A172 (cell line): Measurements from ENCODE around the gene MOV10. TPM values are rescaled to one million over a fixed set of nuclear protein-coding genes. Genes with fewer than 3 reads are reported as not detected.

ENCODE experiments used
- DNase-seq: peaks from one replicate; pipeline ENCODE4 v3.0.0-alpha.2; 2015; ENCODE audit warnings: low spot score
- total RNA-seq: library from RNA; depleted of rRNA; stranded (reverse); fragments of >200 nt; shearing (Covaris generic); gene quantifications from 2 replicates; pipeline ENCODE4 v1.2.3, GENCODE V29; 2014

The MOV10 gene
- total RNA-seq, 1 experiment from 2014 or later = 47.3 TPM

DNA sequence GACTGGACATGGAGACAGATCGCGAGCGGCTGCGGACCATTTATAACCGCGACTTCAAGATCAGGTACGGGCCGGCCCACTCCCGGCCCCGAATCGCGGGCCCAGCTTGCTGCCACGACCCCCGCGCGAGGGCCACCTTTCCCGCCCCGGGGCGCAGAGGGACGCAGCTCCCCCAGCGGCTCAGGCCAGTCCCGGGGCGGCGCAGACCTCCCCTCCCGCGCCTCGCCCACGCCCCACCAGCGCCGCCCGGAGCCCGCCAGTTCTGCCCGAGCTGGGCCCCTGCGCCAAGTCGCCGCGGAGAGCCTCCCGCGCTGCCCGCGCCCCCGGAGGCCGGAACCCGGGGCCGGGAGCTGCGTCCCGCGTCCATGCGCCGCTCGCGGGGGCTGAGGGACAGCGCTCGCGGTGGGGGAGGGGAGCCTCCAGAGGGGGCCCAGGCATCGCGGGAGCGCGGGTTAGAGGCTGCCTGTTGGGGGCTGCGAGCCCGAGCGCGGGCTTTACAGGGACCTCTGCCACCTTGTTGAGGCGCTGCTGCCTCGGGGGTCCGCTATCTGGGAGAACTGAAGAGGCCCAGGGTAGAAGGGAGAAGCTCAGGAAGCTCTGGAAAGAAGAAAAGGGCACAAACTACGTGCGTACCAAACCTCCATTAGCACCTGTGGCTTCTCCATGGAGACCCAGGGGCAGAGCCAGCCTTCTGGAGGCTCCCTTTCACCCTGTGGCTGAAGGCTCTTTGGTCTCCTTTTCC, 698 bp downstream of the MOV10 start:
- DNase-seq = peak; percentile 13

- DNase-seq = no peak
These were observed 1.4 kb downstream of the MOV10 start for GRCh38 chr1:112675728-112676381.

DNA sequence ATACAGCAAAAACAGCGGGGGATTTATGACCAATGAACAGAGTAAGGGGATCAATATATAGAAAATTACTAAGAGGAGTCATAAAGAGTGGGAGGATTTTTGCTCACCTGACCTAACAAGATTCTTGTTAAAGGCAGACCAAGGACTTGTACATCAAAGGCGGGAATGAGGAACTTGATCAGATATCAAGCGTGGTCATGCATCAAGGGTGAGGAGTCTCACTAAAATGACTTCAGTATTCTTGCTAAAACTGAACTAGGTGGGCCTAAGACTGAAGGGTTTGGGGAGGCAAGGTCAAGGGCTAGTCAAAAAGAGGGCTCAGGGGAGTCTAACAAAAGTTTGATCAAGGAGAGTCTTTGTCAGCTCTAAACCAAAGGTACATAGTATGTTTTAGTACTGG, 2.1 kb downstream of the MOV10 start:
- DNase-seq = no peak

- no peak for DNase-seq
These were observed 3.0 kb downstream of the MOV10 start for GRCh38 chr1:112677501-112677900.

- no peak for DNase-seq
These were observed 4.1 kb downstream of the MOV10 start for GRCh38 chr1:112678605-112679004.

DNA sequence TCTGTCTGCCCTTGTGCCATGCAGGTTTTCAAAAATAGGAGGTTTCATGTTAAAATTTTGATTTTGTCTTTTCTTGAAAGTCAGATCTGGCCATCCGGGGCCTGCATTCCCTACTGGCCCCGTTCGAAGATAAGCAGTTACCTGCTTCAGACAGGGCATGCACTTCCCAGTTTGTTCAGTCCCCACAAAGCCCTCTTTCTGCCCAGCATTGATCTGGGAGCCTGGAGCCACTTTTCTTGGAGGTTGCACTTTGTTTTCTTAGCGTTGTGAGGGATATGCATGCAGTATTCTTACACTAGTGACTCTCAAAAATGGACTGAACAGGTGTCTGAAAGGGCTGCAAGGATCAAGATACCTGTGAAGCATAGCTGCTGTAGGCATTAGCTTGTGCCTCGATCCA, 11.5 kb downstream of the MOV10 start:
- no peak for DNase-seq

DNA sequence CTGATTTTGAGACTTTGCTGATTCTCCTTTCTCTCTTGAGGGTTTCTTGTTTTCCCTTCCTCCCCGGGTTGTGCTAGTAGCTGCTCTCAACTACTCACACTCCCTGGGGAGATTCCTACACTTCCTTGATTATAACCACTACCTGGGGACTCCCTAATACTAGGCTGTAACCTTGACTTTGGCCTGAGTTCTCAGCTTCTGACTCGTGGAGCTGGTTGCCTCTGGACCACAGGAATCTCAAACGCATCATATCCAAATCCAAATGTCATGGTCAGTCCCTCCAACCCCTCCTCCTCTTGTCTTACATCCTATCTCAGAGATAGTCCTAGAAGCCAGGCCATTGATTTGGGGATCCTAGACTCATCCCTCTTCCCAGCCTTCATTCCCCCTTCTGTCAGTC, 12.0 kb downstream of the MOV10 start:
- DNase-seq = no peak

DNA sequence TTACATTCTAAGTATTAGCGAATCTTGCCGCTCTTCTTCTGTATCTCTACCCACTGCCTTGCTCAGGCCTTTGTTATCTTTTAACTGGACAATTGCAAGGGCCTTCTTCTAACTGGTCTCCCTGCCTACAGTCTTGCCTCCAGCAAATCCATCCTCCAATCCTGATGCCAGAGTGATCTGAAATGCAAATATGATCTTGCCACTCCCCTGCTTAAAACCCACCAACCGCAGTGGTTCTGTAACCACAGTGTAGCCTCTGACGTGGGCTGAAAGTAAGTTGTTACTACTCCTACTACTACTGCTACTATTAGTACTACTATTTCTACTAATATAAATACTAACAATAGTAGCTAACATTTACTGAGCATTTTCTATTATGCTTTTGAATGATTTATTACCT, 12.4 kb downstream of the MOV10 start:
- DNase-seq = no peak

DNA sequence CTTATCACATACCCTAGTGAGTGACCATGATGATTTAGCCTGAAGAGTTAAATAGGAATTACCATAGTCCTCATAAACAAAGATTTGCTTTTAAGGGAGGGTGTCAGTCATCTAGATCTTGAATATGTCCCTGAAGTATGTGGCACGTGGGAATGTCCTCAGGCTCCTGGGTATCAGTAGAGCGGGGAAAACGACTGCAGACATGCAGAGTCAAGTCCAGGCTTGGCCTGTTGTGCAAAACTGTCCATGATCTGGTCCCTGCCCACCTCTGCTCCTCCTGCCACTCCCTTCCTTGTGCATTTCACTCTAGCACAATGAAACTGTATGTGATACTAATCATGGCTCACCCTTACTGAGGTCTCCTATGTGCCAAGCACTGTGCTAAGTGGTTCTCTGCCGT, 12.9 kb downstream of the MOV10 start:
- no peak for DNase-seq

DNA sequence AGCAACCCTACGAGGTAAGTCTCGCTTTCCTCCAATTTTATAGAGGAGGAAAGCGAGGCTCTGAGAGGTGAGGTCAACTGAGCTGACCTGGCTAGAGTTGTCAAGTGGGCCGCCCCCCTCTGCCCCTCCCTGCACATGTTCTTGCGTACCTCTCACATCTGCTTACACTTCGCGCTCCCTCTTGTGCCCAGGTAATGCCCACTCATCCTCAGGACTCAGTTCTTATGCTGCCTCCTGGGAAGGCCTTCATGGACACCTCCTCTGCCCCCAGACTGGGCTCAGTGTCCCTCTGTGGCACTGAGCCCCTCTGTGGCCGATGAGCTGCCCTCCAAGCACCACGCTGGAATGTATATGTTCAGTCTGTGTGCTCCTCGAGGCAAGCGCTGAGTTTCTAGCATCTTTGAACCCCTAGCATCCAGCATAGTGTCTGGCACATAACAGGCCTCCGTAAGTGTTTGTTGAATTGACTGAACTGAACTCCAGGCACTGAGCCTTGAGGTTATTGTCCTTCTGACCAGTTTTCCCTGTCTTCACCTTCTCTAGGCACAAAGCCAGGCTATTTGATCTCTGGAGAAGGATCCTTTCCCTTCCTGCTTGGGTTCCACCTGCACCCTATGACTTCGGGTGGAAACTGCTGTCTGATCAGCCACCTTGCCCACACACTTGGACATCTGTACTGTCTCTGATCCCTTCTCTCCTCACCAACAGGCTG, 13.5 kb downstream of the MOV10 start:
- no peak for DNase-seq

- no peak for DNase-seq
These were observed 14.3 kb downstream of the MOV10 start for GRCh38 chr1:112688781-112689193.

DNA sequence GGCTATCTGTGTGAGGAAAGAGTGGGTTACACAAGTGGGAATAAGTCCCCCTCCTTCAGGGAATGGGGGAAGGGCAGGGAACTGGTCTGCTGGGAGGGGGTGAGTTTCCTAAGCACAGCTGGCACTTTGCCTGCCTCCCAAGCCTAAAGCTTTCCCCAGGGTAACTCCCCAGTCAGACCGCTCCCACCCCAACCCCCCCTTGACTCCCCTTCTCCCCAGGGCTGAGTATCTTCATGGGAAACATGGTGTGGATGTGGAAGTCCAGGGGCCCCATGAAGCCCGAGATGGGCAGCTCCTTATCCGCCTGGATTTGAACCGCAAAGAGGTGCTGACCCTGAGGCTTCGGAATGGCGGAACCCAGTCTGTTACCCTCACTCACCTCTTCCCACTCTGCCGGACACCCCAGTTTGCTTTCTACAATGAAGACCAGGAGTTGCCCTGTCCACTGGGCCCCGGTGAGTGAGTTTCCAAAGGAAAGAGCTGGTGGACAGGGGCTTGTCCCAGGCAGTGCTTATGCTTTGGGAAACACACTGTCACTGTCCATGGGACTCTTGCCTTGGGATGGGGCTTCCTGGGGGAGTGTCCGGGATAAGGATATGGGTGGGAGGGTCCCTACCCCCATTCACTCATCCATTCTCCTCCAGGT, 14.9 kb downstream of the MOV10 start:
- no peak for DNase-seq

GRCh38 chr1:112689842-112690237, 15.4 kb downstream of the MOV10 start:
- no peak for DNase-seq

DNA sequence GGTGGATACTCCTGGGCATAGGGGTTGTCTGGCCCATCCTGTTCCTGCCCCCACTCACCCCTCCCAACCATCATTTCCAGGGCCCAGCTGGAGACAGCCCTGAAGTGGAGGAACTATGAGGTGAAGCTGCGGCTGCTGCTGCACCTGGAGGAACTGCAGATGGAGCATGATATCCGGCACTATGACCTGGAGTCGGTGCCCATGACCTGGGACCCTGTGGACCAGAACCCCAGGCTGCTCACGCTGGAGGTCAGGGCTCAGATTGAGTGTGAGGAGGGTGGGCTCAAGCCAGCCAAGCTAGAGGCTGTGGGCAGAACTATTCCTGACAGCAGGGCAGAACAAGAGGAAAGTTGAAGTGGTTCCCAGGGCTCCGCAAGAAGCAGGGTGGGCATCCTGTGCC, 18.2 kb downstream of the MOV10 start:
- DNase-seq = no peak

GRCh38 chr1:112693821-112694220, 19.4 kb downstream of the MOV10 start:
- no peak for DNase-seq

- no peak for DNase-seq
These were observed 20.0 kb downstream of the MOV10 start for GRCh38 chr1:112694363-112694929.

GRCh38 chr1:112695276-112695675, 20.8 kb downstream of the MOV10 start:
- DNase-seq = no peak

DNA sequence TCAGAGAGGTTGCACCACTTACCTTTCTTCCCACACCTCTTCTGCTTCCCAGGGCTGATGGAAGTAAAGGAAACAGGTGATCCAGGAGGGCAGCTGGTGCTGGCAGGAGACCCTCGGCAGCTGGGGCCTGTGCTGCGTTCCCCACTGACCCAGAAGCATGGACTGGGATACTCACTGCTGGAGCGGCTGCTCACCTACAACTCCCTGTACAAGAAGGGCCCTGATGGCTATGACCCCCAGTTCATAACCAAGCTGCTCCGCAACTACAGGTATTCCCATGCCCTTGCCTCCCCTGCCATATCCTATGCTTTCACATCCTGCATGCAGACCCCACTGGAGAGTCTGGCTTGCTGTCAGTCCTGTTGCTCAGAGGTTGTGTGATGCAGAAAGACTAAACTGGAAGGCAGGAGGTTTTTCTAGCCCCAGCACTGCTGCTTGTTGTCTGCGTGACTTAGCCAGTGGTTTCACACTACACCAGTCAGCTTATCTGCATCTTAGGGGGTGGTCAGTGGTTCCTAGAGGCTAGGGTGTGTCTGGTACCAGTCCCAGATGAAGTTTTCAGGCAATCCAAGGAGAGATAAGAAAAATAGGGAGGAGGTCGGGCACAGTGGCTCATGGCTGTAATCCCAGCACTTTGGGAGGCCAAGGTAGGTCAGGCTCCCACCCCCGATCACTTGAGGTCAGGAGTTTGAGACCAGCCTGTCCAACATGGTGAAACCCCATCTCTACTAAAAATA, 22.3 kb downstream of the MOV10 start:
- DNase-seq = no peak

DNA sequence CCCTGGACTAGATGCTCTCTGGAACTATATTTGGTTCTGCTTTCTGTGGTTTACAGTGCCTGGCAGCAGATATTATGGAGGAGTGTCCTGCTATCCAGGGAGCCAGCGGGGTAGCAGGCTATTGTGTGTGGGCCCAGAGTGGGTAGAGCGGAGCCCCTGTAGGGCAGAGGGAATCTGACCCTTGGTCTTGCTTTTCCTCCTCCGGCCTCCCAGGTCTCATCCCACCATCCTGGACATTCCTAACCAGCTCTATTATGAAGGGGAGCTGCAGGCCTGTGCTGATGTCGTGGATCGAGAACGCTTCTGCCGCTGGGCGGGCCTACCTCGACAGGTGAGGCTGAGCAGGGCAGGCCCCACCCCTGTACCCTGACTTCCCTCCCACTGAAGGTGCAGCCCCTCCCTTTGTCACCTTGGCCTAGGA, 23.3 kb downstream of the MOV10 start:
- DNase-seq = no peak

DNA sequence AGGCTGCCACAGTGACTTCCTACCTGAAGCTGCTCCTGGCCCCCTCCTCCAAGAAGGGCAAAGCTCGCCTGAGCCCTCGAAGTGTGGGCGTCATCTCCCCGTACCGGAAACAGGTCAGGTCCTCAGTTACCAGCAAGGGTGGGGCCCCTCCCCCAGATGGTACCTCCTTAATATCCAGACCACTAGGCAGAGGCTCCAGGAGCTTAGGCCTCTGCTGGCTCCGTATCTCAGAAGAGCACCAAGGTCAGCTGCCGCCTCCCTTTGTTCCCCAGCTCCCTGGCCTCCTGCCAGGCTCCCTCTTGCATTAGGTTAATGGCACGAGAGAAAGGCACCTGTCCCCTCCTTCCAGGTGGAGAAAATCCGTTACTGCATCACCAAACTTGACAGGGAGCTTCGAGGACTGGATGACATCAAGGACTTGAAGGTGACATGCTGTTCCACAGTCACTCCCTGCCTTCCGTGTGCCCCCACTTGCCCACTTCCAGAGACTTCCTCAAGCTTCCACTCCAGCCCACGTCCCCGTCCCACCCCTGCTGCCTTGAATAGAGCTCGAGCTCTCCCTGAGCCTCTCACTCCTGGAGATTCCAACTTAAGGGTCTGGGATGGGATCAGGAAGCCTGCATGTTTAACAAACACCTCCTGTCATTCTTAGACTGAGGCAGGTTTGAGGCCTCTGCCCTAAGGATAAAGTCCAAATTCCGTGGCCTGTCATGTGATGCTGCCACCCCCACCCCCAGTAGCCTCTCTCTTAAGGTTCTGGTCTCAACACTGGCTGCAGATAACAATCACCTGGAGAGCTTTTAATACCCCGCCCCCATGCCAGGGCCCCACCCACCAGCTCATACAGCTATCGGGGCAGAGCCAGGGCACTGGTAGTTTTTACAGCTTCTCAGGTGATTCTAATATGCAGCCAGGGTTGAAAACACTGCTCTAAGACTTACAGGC, 24.2 kb downstream of the MOV10 start:
- peak; percentile 21 for DNase-seq
